A549 treated with Hydrocortisone at 1 μM for 4 hours (cell line): ENCODE results near the gene MSANTD4. TPM values are rescaled to one million over a fixed set of nuclear protein-coding genes. Genes with fewer than 3 reads are reported as not detected.

Experiments used
- total RNA-seq: library from RNA; stranded (reverse); fragments of 200-300 nt; extraction: Qiagen RNA extraction; gene quantifications from 5 replicates; pipeline ENCODE4 v1.2.3, GENCODE V29; 2022

The MSANTD4 gene
- 7.8 to 13.2 TPM (median 9.0 TPM) in 5 replicates for total RNA-seq

GRCh38 chr11:106021967-106022794 lies at the start of gene MSANTD4:
MSANTD4 (minus strand) TSS chr11:106022240; CDS start chr11:106010917, 11,323 bp downstream.

Other genes starting within 250 kb of the MSANTD4 start
- 0.74 to 1.6 TPM (median 1.4 TPM) in 5 replicates for gene KBTBD3, start 55.1 kb upstream of the MSANTD4 start, total RNA-seq
- gene AASDHPPT, start 55.4 kb upstream of the MSANTD4 start, total RNA-seq: 28.3 to 40.2 TPM (median 31.9 TPM) in 5 replicates